Adipocyte (in vitro differentiated cells): Measurements from ENCODE around the gene ARHGEF25.
"Not testable (repeated sequence)": the region's sequence is repeated elsewhere in the genome, so short reads cannot be mapped to it uniquely, and the experiment has no call there.

Experiments used
- DNase-seq: peaks from one replicate; pipeline ENCODE4 v3.0.0-alpha.2; 2015; ENCODE audit warnings: low read depth
- H3K27me3 ChIP-seq: replicated peaks from 2 replicates; pipeline ENCODE4 v1.7.0; 2013; ENCODE audit warnings: mild to moderate bottlenecking, low read length, moderate library complexity; ENCODE audit not compliant: control insufficient read depth, insufficient read depth
- H3K36me3 ChIP-seq: 2 replicates; pipeline ENCODE4 v1.7.0; 2013; ENCODE audit warnings: low read length, mild to moderate bottlenecking, moderate library complexity; ENCODE audit not compliant: control insufficient read depth, insufficient read depth, severe bottlenecking
- H3K4me1 ChIP-seq: 2 replicates; pipeline ENCODE4 v1.7.0; 2013; ENCODE audit warnings: mild to moderate bottlenecking, low read length, moderate library complexity; ENCODE audit not compliant: control insufficient read depth, insufficient read depth
- H3K4me3 ChIP-seq: 2 replicates; pipeline ENCODE4 v1.7.0; 2013; ENCODE audit warnings: mild to moderate bottlenecking, low read length, moderate library complexity
- H3K9ac ChIP-seq: 2 replicates; pipeline ENCODE4 v1.7.0; 2013; ENCODE audit warnings: mild to moderate bottlenecking, low read length, moderate library complexity
- H3K9me3 ChIP-seq: 2 replicates; pipeline ENCODE4 v1.7.0; 2013; ENCODE audit warnings: mild to moderate bottlenecking, low read length, moderate library complexity; ENCODE audit not compliant: control insufficient read depth

The ARHGEF25 gene

GRCh38 chr12:57658890-57659289 lies 47.7 kb downstream of the ARHGEF25 start:
- DNase-seq, result no peak
- Histone ChIP-seq H3K4me1 (no peaks in the 10 kb centered on the region), H3K36me3 (no peaks in the 10 kb centered on the region), H3K4me3 (no peak overlapping the region), H3K27me3 (no peaks in the 10 kb centered on the region), H3K9me3 (peaks cover 8% of the 10 kb centered on the region), H3K9ac (no peak overlapping the region)

DNA sequence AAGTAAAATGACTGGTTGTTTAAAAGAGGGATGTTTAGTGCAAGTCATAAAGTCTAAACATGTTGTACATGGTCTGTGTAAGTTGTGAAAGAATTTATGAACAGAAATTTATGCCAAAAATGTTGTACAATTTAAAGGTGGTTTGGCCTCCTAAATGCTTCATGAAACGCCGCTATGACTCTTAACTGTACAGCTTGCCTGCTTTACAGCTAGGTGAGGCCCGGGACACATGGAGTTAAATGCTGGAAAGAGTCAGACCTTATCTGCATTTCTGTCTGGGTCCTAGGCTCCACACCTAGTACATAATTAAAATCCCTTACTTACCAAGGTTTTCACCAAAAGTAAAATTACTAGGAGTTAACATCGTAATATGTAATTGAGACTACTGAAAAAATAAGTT lies 50.1 kb downstream of the ARHGEF25 start:
- Histone ChIP-seq H3K4me1 (no peaks in the 10 kb centered on the region), H3K9me3 (peaks cover 6% of the 10 kb centered on the region), H3K9ac (no peak overlapping the region), H3K4me3 (no peak overlapping the region), H3K27me3 (no peaks in the 10 kb centered on the region), H3K36me3 (no peaks in the 10 kb centered on the region)
- DNase-seq, result no peak

DNA sequence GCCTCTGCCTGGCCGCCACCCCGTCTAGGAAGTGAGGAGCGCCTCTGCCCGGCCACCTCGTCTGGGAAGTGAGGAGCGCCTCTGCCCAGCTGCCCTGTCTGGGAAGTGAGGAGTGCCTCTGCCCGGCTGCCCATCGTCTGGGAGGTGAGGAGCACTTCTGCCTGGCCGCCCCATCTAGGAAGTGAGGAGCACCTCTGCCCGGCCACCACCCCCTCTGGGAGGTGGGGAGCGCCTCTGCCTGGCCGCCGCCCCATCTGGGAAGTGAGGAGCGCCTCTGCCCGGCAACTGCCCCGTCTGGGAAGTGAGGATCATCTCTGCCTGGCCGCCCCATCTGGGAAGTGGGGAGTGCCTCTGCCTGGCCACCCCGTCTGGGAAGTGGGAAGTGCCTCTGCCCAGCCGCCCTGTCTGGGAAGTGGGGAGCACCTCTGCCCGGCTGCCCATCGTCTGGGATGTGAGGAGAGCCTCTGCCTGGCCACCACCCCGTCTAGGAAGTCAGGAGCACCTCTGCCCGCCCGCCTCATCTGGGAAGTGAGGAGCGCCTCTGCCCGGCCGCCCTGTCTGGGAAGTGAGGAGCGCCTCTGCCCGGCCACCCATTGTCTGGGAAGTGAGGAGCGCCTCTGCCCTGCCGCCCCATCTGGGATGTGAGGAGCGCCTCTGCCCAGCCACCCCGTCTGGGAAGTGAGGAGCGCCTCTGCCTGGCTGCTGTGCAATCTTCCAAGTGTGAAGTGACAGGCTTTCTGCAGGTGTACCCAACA lies 54.0 kb downstream of the ARHGEF25 start:
- DNase-seq, H3K9me3 ChIP-seq, H3K4me3 ChIP-seq: not testable (repeated sequence)

More for the DNA sequence above, 54.0 kb downstream of the ARHGEF25 start:
- not testable (repeated sequence) for H3K27me3 ChIP-seq, H3K4me1 ChIP-seq, H3K36me3 ChIP-seq, H3K9ac ChIP-seq
